OCI-M1 (cell line): ENCODE data around the gene CACTIN.

Experiments
- DNase-seq: peaks from one replicate; lab custom pipeline; 2025; lab: John Stamatoyannopoulos, UW

CACTIN gene

DNA sequence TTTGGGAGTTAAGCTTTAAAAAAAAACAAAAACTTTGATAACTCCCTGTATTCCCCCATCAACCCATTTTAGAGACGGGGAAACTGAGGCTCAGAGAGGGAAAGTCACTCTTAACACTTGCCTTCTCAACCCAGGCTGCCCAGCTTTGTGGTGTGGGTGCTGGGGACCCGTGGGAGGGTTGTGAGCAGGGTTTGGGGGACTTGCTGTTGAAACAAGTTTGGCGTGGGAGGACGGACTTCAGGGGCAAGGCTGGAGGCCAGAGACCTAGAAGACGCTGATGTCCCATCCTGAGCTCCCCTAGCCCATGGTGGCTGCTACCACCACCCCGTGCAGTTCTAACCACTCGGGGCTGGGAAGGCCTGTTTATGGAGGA, 747 bp upstream of the CACTIN start:
- no peak for DNase-seq

DNA sequence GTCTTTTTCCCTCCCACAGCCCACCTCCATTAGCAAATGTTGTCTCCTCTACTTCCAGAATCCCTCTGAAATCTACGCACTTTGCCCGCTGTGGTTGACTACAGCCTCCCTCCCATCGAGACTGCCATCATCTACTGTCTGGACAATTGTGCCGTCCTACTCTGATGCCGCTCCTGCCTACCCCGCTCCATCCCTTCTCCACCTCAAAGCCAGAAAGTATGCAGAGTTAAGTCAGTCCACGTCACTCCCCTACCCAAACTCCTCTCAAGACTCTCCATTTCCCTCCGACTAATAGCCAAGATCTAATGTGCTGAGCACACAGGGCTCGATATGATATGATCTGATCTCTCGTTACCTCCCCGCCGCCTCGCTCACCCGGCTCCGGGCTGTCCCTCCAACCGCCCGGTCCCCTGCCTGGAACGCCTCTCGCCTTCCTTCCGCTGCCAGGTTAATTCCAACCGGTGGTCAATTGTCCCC, 556 bp downstream of the CACTIN start:
- peak; percentile 39 for DNase-seq

DNA sequence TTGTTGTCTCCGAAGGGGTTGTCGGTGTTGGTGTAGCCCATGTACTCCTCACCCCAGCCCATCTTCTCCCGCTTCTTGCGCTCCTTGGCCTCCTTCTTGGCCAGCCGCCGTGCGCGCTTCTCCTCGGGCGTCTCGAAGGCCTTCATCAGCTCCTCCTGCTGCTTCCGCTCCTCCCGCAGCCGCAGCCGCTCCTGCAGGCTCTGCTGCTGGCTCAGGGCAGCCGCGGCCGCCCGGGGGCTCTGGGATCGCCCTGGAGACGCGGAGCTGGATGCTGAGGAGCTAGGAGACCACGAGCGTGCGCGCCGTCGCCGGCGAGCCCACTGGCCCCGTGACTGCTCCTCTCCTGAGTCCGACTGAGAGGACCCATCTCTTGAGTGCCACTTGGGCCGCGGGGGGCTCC, 2.9 kb downstream of the CACTIN start:
- DNase-seq, result no peak

DNA sequence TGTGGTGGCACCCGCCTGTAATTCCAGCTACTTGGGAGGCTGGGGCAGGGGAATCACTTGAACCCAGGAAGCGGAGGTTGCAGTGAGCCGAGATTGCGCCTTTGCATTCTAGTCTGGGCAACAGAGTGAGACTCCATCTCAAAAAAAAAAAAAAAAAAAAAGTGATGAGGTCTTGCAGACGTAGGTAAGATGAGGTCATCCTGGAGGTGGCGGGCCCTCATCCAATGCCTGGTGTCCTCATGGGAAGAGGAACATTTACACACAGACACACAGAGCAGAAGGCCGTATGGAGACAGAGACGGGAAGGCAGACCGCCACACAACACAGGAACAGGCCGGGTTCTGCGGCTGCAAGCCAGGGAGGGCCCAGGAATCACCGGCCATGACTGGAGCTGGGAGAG, 4.4 kb downstream of the CACTIN start:
- no peak for DNase-seq

- no peak for DNase-seq
Measured at GRCh38 chr19:3621689-3622088, 4.9 kb downstream of the CACTIN start.

DNA sequence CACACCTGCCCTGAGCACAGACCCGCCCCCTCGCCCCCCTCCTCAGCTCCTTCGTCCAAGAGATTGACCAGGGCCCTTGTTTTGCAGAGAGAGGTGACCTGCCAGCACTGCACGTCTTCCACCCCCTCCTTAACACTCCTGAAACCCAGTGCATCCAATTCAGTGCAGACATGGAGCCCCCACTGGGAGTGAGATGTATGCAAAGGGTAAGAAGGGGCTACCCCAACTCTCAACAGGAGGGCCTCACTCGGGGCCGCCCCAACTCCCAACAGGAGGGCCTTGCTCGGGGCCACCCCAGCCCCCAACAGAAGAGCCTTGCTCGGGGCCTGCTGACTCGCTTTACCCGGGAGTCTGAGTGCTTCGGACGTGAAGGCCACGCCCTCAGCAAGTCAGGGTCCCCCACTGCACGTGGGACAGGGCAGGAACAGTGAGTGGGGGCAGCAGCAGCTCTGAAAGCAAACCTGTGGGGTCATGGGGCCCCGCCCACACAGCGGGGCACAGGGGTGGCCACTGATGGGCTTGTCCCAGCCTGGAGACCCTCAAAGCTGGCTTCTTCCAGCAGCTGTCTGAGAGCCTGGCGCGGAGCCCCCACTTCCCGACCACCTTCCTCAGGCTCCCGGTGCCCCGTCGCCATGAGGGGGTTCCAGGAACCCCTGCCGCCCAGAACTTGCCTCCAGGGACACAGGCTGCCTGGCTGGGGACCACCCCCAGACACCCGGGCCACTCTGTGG, 5.6 kb downstream of the CACTIN start:
- DNase-seq, result no peak

- no peak for DNase-seq
Measured at GRCh38 chr19:3620145-3620816, 6.3 kb downstream of the CACTIN start.

GRCh38 chr19:3619631-3620012, 7.0 kb downstream of the CACTIN start:
- no peak for DNase-seq

- no peak for DNase-seq
Measured at GRCh38 chr19:3618811-3619630, 7.6 kb downstream of the CACTIN start.

GRCh38 chr19:3618144-3618810, 8.3 kb downstream of the CACTIN start:
- DNase-seq, result peak; percentile 19

DNA sequence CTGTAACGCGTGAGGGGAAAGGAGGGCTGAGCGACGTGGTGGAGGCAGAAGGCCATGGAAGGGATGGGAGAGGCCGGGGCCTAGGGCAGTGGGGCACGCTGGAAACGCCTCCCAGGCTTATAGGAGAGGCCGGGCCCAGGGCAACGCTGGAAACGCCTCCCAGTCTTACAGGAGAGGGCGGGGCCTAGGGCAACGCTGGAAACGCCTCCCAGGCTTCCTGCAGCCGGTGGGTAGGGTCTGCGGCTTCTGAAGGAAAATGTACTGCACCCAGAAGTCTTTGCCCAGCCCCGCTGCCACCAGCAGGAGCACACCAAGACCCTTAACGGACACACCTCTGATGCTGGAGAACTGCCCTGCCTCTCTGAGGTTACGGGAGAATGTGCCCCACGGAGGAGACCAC, 9.1 kb downstream of the CACTIN start:
- no peak for DNase-seq

DNA sequence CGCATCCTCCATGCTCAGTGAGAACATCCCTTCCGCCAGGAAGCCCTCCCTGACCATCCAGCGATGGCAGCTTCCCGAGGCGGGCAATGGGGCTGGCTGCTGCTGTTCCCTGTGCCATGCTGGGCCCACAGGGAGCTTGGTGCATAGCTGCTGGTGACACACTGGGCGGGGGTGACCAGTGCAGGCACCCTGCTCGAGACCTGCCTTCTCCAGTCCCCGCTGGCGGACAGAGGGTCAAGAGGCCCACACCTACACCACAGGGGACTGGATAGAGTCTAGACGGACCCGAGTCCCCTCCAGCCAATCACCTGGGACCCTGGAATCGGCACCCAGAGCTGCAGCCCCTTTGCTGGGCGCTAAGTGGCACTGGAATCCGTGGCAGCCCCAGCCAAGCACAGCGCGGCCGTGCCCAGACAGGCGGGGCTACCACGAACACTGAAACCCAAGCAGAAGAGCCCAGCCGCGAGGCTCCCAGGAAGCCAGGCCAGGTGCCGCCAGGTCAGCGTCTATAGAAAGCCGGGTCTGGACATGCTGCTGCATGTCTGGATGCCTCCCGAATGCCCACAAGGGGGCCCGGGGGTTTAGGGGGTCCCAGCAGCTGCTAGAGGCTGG, 11.0 kb downstream of the CACTIN start:
- DNase-seq, result no peak

GRCh38 chr19:3614858-3615505, 11.6 kb downstream of the CACTIN start:
- no peak for DNase-seq

DNA sequence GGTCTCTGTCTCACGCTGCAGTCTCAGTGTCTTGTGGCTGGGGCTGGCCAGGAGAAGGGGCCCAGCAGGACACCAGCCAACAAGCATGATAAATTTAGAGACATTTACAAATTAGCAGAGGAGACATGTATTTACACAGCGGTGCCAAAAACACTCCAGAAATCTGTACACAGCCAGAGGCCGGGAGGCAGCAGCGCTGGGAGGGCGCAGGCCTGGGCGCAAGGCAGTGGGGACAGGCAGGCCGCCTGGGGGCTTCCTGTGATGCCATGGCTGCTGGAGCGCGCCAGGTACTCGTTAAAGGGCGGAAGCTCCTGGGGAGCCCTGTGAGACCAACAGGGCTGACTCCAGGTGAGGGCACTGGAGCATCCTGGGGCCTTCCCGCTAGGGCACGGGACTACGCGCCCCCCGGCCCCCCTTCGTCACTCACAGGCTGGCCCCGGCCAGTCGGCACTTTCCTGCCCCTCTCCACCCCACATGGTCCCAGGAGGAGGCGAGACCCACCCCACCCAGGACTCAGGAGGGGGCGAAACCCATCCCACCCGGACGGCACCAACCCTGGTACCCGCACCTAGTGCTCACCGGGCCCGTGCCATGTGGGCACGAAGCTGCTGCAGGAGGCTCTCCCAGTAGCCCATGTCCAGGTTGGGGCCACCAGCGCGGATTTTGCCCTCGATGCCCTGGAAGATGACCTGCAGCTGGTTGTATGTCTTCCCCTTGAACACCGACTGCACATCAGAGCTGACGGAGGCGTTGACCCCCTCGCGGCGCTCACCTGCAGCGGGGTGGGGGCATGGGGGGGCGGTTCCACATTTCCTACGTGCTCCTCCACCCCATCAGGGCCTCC, 12.6 kb downstream of the CACTIN start:
- DNase-seq, result no peak

- no peak for DNase-seq
Measured at GRCh38 chr19:3612901-3613741, 13.5 kb downstream of the CACTIN start.

DNA sequence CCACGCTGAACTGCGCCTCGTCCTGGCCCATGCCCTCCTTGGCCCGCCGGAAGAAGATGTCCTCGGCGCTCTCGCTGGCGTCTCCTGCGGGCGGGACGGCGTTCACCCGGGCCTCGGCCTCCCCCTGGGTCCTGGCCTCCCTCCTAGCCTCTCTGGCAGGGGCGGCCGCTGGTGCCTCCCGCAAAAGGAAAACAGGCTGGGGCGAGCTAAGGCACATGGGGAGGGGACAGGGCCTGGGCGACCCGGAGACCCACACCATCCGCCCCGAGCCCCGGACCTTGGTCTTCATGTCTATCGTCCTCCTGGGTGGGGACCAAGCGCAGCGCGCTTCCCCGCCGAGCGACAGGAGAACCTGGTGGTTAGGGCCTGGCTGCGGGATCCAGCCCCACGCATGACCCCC, 14.3 kb downstream of the CACTIN start:
- no peak for DNase-seq

GRCh38 chr19:3611841-3612240, 14.7 kb downstream of the CACTIN start:
- DNase-seq, result no peak

DNA sequence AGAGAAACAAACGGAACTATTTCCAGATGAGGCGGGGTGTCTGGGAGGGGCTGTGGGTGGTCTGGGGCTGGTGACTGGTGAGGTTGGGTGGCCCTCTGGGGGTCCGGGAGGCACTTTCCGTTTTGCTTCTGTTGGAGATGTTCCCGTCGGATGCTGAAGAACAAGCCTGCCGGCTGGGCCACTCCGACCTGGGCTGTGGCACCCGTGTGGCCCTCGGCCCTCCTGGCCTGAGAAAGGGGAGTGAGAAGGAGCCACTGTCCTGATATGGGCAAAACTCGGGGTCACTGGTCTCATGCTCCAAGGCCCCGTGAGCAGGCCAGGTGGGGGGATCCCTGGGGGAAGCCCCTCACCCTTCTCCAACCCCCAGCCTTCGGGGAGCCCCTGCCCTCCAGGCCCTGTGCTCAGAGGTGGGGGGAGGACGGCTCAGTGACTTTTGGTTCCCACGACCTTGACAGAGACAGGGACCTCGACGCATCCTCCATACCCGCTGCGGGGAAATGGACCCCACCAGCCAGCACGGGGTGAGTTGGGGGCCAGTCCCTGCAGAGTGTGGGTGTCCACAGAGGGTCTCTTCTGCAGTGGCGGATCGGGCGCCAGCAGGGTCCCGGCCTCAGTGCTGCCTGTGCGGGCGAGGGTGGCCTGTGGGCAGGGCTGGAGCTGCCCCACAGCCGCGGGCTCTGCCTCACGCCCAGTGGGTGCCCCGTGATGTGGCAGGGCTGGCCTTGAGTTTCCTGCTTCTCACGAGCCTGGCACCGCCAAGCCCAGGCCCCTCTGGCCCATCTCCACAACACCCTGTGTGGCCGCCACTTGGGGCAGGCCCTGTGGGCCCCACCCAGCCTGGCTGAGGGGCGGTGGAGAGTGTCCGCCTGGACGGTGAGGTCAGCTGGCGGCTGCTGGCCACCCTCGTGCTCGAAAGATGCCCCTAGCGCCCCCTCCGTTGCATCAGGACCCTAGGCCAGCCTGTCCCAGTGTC, 15.6 kb downstream of the CACTIN start:
- DNase-seq, result no peak
